A673 (cell line): ENCODE measurements around the gene TRIAP1.

Experiments
- CTCF ChIP-seq: fragments of 300-800, 200-600 bp; sonication (generic); conservative IDR thresholded peaks from 2 replicates; pipeline ENCODE4 v1.5.1; 2017; ENCODE audit warnings: low read depth, mild to moderate bottlenecking, antibody characterized with exemption, low read length, moderate library complexity, mixed read lengths
- EZH2 ChIP-seq: fragments of 200-600 bp; sonication (generic); IDR thresholded peaks from 2 replicates; pipeline ENCODE4 v1.6.1; 2017; ENCODE audit warnings: borderline replicate concordance, low read depth, mild to moderate bottlenecking, mixed read lengths, antibody characterized with exemption, low read length; ENCODE audit not compliant: poor library complexity, severe bottlenecking

GRCh38 chr12:120473807-120474615 is 27.8 kb upstream of the TRIAP1 start:
- TF ChIP-seq CTCF: no peak
- no peak for TF ChIP-seq EZH2
